T-cell (primary cell): ENCODE results near the gene INPP5A. TPM values are rescaled to one million over a fixed set of nuclear protein-coding genes. Genes with fewer than 3 reads are reported as not detected.

Source experiments
- ATAC-seq, 4 experiments: fragments of 200-7000 bp in 3 of 4; fragments of 150-1000 bp in 1 of 4; cut with Tn5 transposase; replicated peaks in 1 of 4; 1 replicate in 3 of 4; 2 replicates in 1 of 4; pipeline ENCODE4 v1.10.0; 2021; ENCODE audit warnings: moderate library complexity in 3 of 4, mild to moderate bottlenecking in 2 of 4, moderate number of reproducible peaks in 1 of 4
- CTCF ChIA-PET, 2 donors: fragments of 300-600 bp; sonication (Branson Sonifier 250); formaldehyde crosslinking; loops; one replicate each; lab custom pipeline; 2022; ENCODE audit warnings: antibody characterized with exemption in 2 of 2; lab: Charles Lee
- POLR2A ChIA-PET, 2 donors: fragments of 300-600 bp; sonication (Branson Sonifier 250); formaldehyde crosslinking; loops; one replicate each; lab custom pipeline; 2022; ENCODE audit warnings: antibody characterized with exemption in 2 of 2; lab: Charles Lee
- DNase-seq, 35 experiments: peaks; one replicate each; pipeline versions ENCODE4 v3.0.0 to v3.0.0-alpha.2; 2013 to 2023
- H3K27ac ChIP-seq: one replicate; pipeline ENCODE4 v1.5.1; 2013; ENCODE audit warnings: low read length
- H3K27me3 ChIP-seq, 2 experiments: replicated peaks in 1 of 2; 1 replicate in 1 of 2; 2 replicates in 1 of 2; pipeline versions ENCODE4 v1.6.1 to v1.7.0; 2013; ENCODE audit warnings: low read length in 1 of 2, mixed read lengths in 1 of 2; ENCODE audit not compliant: control insufficient read depth in 2 of 2, insufficient read depth in 2 of 2; ENCODE audit errors: extremely low read depth in 1 of 2
- H3K36me3 ChIP-seq, 2 donors: 1 replicate in 1 of 2; 2 replicates in 1 of 2; pipeline versions ENCODE4 v1.6.1 to v1.7.0; 2013; ENCODE audit warnings: low read length in 1 of 2; ENCODE audit not compliant: control insufficient read depth in 2 of 2, insufficient read depth in 1 of 2; ENCODE audit errors: extremely low read depth in 1 of 2
- H3K4me1 ChIP-seq, 2 experiments: 1 replicate in 1 of 2; 2 replicates in 1 of 2; pipeline versions ENCODE4 v1.6.1 to v1.7.0; 2013; ENCODE audit warnings: low read length in 2 of 2, mixed read lengths in 1 of 2; ENCODE audit not compliant: insufficient read depth in 2 of 2, control insufficient read depth in 1 of 2; ENCODE audit errors: extremely low read depth in 1 of 2
- H3K4me3 ChIP-seq, 2 donors: 1 replicate in 1 of 2; 2 replicates in 1 of 2; pipeline versions ENCODE4 v1.5.1 to v1.7.0; 2013; ENCODE audit warnings: mild to moderate bottlenecking in 2 of 2, low read length in 1 of 2, moderate library complexity in 1 of 2; ENCODE audit not compliant: control insufficient read depth in 1 of 2; ENCODE audit errors: extremely low read depth in 1 of 2
- H3K9me3 ChIP-seq: 2 replicates; pipeline ENCODE4 v1.7.0; 2013
- H3K27ac Mint-ChIP-seq, 2 donors: one replicate each; pipeline ENCODE4 v1.8.0; 2020 to 2021; ENCODE audit warnings: mild to moderate bottlenecking in 2 of 2, mixed read lengths in 2 of 2
- H3K27me3 Mint-ChIP-seq, 2 donors: one replicate each; pipeline ENCODE4 v1.8.0; 2021 to 2022; ENCODE audit warnings: mixed read lengths in 2 of 2
- H3K36me3 Mint-ChIP-seq: one replicate; pipeline ENCODE4 v1.8.0; 2021; ENCODE audit warnings: mixed read lengths
- H3K4me1 Mint-ChIP-seq, 3 donors: one replicate each; pipeline ENCODE4 v1.8.0; 2020 to 2022; ENCODE audit warnings: mixed read lengths in 3 of 3, mild to moderate bottlenecking in 1 of 3
- H3K4me3 Mint-ChIP-seq, 3 donors: one replicate each; pipeline ENCODE4 v1.8.0; 2020 to 2022; ENCODE audit warnings: mild to moderate bottlenecking in 3 of 3, mixed read lengths in 3 of 3, moderate library complexity in 3 of 3
- H3K9me3 Mint-ChIP-seq, 3 donors: one replicate each; pipeline ENCODE4 v1.8.0; 2020 to 2022; ENCODE audit warnings: mixed read lengths in 3 of 3
- WGBS: methylation state at CpG from one replicate; pipeline ENCODE4 v1.1.5; 2013; ENCODE audit warnings: missing lambda C conversion rate; ENCODE audit not compliant: insufficient coverage; 5-methylcytosine and 5-hydroxymethylcytosine counted together
- total RNA-seq, 35 experiments: library from RNA in 6 of 35; stranded (reverse) in 6 of 35; fragments of 120-200 nt in 1 of 35; gene quantifications; one replicate each; pipeline versions ENCODE4 v1.2.1 to v1.2.4 and lab custom pipeline; 2013 to 2026

INPP5A gene
- total RNA-seq, 5 donors from 2014 or later (not counting 1 experiment from before 2014, with no cell fraction given): 20.9 to 23.1 (median 22.9) TPM

DNA sequence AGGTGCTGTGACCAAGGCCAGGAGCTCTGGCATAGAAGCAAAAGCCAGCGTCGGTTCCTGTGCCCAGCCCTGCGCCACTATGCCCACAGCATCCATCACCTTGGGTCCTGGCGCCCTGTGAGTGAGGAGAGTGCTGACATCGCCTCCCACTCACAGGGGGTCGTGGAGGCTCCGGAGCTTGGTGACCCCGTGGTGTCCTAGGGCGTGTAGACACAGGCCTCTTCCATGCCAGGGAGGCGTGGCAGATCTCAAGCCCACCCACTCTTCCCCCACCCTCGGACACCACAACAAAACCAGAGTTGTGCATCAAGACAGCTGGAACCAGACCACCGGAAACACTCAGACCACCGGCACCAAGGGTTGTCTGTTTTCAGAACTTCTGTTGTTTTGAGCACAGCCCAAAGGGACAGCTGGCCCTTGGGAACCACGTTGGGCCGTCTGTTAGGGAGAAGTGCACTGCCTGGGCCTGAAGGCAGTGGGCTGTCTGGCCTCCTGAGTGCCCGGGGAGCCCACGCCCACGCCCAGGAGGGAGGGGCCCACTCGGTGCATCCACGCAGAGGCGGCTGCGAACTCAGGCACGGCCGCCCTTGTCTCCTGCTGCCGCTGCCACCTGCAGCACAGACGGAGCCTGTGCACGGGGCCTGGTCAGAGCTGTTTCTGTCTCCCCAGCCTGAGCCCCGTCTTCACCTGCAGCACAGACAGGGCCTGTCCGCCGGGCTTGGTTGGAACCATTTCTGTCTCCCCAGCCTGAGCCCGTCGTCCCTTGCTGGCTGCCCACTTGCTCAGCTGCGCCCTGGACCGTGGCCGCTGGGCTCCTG, 106.3 kb downstream of the INPP5A start:
- Mint-ChIP-seq H3K4me3 (no peak overlapping the region), H3K27ac (no peak overlapping the region), H3K4me1 (peaks cover 9 to 13% (median 12%) of the 10 kb centered on the region in 3 donors), H3K27me3 (no peaks in the 10 kb centered on the region), H3K36me3 (peaks cover 4% of the 10 kb centered on the region), H3K9me3 (no peaks in the 10 kb centered on the region)
- H3K4me3 ChIP-seq: no peak overlapping the region
- no peak for ATAC-seq
- WGBS: 89% methylated on average over 28 of the region's 35 CpGs
- H3K36me3 ChIP-seq: no peaks in the 10 kb centered on the region
- ChIA-PET POLR2A (no interaction called here), CTCF (no interaction called here)
- H3K27ac ChIP-seq: no peak overlapping the region
- no peak for DNase-seq
- peaks cover 0 to 3% of the 10 kb centered on the region in 2 experiments for H3K27me3 ChIP-seq
- no peaks in the 10 kb centered on the region for H3K9me3 ChIP-seq
- H3K4me1 ChIP-seq: no peaks in the 10 kb centered on the region

GRCh38 chr10:132644527-132645246, 107.1 kb downstream of the INPP5A start:
- Histone ChIP-seq H3K27ac (no peak overlapping the region), H3K4me3 (no peak overlapping the region), H3K4me1 (no peaks in the 10 kb centered on the region), H3K27me3 (peaks cover 0 to 3% of the 10 kb centered on the region in 2 experiments), H3K36me3 (peaks cover 0 to 1% of the 10 kb centered on the region in 2 donors), H3K9me3 (no peaks in the 10 kb centered on the region)
- CTCF ChIA-PET: no interaction called here
- 93% methylated on average over 28 of the region's 30 CpGs for WGBS
- ATAC-seq: no peak
- H3K9me3 Mint-ChIP-seq: no peaks in the 10 kb centered on the region
- POLR2A ChIA-PET: no interaction called here
- H3K27me3 Mint-ChIP-seq: no peaks in the 10 kb centered on the region
- peaks cover 9 to 13% (median 12%) of the 10 kb centered on the region in 3 donors for H3K4me1 Mint-ChIP-seq
- H3K4me3 Mint-ChIP-seq: no peak overlapping the region
- H3K36me3 Mint-ChIP-seq: peaks cover 7% of the 10 kb centered on the region
- H3K27ac Mint-ChIP-seq: no peak overlapping the region
- no peak for DNase-seq

- WGBS: 97% methylated on average over 14 of the region's 14 CpGs
- peaks cover 0 to 4% of the 10 kb centered on the region in 2 donors for H3K36me3 ChIP-seq
- Mint-ChIP-seq H3K27me3 (no peaks in the 10 kb centered on the region), H3K4me3 (no peak overlapping the region), H3K36me3 (peaks cover 7% of the 10 kb centered on the region), H3K27ac (no peak overlapping the region), H3K4me1 (peaks cover 9 to 13% (median 12%) of the 10 kb centered on the region in 3 donors), H3K9me3 (no peaks in the 10 kb centered on the region)
- H3K4me1 ChIP-seq: no peaks in the 10 kb centered on the region
- no peak overlapping the region for H3K4me3 ChIP-seq
- no peak overlapping the region for H3K27ac ChIP-seq
- ChIA-PET CTCF (no interaction called here), POLR2A (no interaction called here)
- DNase-seq (no peak), ATAC-seq (no peak)
- no peaks in the 10 kb centered on the region for H3K9me3 ChIP-seq
- H3K27me3 ChIP-seq: peaks cover 0 to 3% of the 10 kb centered on the region in 2 experiments
Measured at GRCh38 chr10:132645247-132645530, 107.6 kb downstream of the INPP5A start.

DNA sequence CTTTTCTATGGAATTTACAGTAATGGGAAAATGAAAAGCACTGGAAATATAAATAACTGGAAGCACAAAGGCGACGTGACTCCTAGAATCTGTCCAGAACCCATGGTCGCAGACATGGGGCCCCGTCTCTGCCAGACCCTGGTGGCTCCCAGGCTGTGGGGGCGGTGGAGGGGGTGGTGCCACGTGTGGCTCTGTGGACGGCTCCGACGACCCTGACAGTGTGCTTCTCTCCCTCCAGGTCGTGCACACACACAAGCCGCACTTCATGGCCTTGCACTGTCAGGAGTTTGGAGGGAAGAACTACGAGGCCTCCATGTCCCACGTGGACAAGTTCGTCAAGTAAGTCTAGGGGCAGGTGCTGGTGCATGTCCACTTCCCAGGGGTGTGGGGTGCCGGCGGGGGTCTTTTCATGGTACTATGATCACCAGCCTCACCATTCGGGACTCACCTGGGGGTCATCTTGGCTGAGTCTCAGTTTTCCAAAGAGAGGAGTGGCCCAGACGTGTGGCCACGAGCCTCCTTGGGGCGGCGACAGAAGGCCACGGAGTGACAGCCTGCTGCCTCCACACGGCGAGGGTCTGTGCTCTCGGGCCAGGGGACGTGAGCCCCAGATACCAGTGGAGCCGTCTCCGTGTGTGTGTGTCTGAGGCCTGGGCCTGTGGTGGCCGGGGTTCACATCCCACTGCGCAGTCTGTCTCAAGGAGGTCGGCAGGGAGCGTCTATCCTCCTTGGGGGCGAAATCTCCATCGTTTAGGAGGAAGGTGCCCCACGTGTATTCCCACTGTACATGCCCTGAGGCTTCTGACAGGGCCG, 108.2 kb downstream of the INPP5A start:
- H3K27me3 ChIP-seq: peaks cover 0 to 3% of the 10 kb centered on the region in 2 experiments
- H3K4me1 Mint-ChIP-seq: peaks cover 6 to 9% (median 6%) of the 10 kb centered on the region in 3 donors
- no peak overlapping the region for H3K27ac Mint-ChIP-seq
- DNase-seq: no peak
- H3K4me3 Mint-ChIP-seq: no peak overlapping the region
- 93% methylated on average over 33 of the region's 36 CpGs for WGBS
- ChIA-PET POLR2A (no interaction called here), CTCF (no interaction called here)
- H3K4me3 ChIP-seq: no peak overlapping the region
- H3K27me3 Mint-ChIP-seq: no peaks in the 10 kb centered on the region
- peaks cover 0 to 7% of the 10 kb centered on the region in 2 donors for H3K36me3 ChIP-seq
- peaks cover 7% of the 10 kb centered on the region for H3K36me3 Mint-ChIP-seq
- no peak overlapping the region for H3K27ac ChIP-seq
- no peaks in the 10 kb centered on the region for H3K9me3 Mint-ChIP-seq
- H3K9me3 ChIP-seq: no peaks in the 10 kb centered on the region
- no peak for ATAC-seq
- no peaks in the 10 kb centered on the region for H3K4me1 ChIP-seq

GRCh38 chr10:132646443-132647097, 109.0 kb downstream of the INPP5A start:
- no peak for ATAC-seq
- Histone ChIP-seq H3K36me3 (peaks cover 0 to 7% of the 10 kb centered on the region in 2 donors), H3K27ac (no peak overlapping the region), H3K27me3 (peaks cover 0 to 3% of the 10 kb centered on the region in 2 experiments), H3K4me3 (no peak overlapping the region), H3K9me3 (no peaks in the 10 kb centered on the region), H3K4me1 (no peaks in the 10 kb centered on the region)
- Mint-ChIP-seq H3K27me3 (no peaks in the 10 kb centered on the region), H3K36me3 (peaks cover 10% of the 10 kb centered on the region), H3K27ac (no peak overlapping the region), H3K4me1 (peaks cover 0 to 4% (median under 1%) of the 10 kb centered on the region in 3 donors), H3K4me3 (no peak overlapping the region), H3K9me3 (no peaks in the 10 kb centered on the region)
- no peak for DNase-seq
- ChIA-PET POLR2A (no interaction called here), CTCF (no interaction called here)
- WGBS: 93% methylated on average over 26 of the region's 31 CpGs

- Mint-ChIP-seq H3K4me1 (peaks cover 0 to 2% (median 0%) of the 10 kb centered on the region in 3 donors), H3K4me3 (no peak overlapping the region), H3K9me3 (no peaks in the 10 kb centered on the region), H3K27ac (no peak overlapping the region), H3K36me3 (peaks cover 17% of the 10 kb centered on the region), H3K27me3 (no peaks in the 10 kb centered on the region)
- no peaks in the 10 kb centered on the region for H3K27me3 ChIP-seq
- no peaks in the 10 kb centered on the region for H3K9me3 ChIP-seq
- peaks cover 0 to 7% of the 10 kb centered on the region in 2 donors for H3K36me3 ChIP-seq
- H3K4me3 ChIP-seq: no peak overlapping the region
- DNase-seq (no peak), ATAC-seq (no peak)
- ChIA-PET POLR2A (no interaction called here), CTCF (no interaction called here)
- no peaks in the 10 kb centered on the region for H3K4me1 ChIP-seq
- H3K27ac ChIP-seq: no peak overlapping the region
- 100% methylated on average over 4 of the region's 13 CpGs for WGBS
Measured at GRCh38 chr10:132647424-132647823, 109.8 kb downstream of the INPP5A start.
